NCI-H1436 (cell line): ENCODE results near the gene MADD.
"Not testable (repeated sequence)": the region's sequence is repeated elsewhere in the genome, so short reads cannot be mapped to it uniquely, and the experiment has no call there.

Source experiments
- DNase-seq: peaks from one replicate; lab custom pipeline; 2025; lab: John Stamatoyannopoulos, UW

Gene MADD

DNA sequence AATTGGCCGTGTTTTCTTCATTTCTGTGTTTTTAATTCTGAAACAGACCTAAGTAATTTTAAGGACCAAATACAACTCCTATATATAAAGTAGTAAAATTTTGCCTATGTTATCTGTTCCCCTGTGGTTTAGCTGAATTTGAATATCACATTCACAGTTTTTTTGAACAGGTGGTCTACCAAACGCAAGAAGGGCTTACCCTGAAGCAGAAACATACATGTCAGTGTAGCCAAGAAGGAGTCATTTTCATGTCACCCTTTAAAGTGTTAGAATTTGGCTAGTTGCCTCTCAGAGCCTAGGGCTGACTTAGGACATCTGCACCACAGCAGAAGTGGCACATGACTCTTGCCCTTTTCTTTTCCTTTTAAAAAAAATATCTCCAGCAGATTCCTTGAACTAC, 48.2 kb downstream of the MADD start:
- no peak for DNase-seq

DNA sequence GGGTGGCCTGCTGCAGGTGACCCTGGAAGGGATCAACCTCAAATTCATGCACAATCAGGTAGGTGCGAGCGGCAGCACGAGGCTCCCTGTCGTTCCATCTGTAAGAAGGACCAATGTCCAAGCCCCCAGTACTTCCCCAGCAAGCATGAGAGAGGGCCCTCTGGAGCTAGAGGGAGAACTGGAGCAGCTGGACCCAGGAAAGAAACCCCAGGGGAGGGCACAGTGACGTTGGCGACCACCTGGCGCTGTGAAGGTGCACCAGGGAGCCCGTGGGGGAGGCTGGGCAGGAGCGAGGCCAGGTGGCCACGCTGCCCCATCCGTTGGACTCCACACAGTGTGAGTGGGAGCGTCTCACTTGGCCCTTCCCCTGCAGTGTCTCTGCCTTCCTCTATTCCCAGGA, 54.6 kb downstream of the MADD start:
- no peak for DNase-seq

DNA sequence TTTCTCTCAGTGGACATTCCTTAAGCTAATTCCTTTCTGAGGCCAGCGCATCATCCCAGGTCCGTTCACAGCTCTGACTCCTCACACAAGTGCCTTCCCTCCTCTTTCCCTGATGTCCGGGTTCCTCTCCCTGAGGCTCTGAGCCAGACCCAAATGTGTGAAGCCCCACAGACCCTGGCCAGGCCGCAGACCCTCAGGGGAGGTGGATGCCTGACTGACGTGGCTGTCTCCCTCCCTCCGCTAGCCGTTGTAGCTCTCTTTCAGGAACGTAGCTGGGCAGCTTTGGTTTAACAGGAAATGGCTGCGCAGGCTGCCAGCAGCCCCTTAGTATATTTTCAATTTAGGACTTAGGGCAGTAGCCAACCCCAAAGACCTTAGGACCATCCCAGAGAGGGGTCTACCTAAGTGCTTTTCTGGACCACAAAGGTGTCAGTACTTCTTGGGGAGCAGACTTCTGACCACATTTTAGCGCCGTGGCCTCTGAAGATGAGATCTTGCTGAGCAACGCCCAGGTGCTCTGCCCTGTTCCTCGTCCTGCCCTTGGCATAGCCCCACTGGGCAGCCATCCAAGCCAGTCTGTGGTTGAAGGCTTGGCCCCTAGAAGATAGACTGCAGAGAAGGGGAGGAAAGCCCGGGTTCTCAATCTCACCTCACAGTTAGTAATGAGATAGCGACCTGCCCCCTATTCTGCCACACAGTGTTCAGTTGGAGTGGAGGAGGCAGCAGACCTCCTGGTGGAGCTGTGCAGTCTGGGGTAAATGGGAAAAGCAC, 55.5 kb downstream of the MADD start:
- no peak for DNase-seq

DNA sequence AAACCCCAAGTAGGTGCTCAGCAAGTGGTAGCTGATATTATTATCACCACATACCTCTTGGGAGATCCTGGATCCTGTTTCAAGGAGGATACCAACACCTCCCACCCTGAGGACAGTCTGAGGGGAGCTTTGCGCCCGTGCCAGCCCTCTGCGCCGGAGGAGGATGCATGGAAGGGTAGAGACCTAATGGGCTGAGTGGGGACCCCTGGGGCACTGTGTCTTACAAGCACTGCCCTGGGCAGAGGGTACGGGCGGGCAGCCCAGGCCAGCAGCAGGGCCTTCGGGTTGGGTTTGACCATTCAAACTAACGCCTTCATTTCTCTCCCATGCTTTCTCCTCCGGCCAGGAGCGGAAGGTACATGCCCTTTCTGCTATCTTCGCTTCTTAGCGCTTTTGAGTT, 56.3 kb downstream of the MADD start:
- no peak for DNase-seq

DNA sequence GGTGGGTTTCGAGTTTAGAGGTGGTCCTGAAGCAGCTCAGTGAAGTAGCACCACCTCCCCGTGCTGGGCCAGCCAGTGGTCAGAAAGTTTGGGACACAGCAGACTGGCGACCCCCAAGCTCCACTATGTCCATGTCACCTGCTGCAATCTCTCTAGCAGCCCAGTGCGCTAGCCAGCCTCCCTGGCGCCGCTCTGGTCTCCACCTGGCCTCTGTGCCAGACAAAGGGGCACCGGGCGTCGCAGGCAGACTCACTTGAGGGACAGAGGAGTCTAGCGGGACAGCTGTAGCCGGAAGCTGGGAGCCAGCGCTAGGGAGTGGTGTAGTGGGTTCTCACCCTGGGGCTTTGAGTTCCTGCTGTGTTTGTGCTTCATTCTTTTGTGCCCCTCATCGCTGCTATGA, 57.1 kb downstream of the MADD start:
- peak; percentile 7 for DNase-seq

DNA sequence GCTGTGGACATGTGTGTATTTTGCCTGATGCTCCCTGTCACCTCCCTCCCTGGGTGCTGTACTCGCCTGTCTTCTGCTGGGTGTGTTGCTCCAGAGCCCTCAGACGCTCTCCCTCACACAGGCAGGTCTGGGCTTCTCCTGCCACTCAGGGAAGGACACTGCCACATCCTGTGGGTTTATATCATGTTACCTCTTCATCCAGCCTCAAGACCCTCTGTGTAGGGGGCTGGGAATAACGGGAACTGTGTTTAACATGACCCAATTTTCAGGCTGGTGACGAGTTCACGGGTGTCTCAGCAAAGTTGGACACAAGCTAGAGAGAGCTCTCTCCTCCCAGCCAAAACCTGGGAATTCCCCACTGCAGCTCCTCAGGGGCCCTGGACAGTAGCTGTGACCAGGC, 58.0 kb downstream of the MADD start:
- DNase-seq: no peak

DNA sequence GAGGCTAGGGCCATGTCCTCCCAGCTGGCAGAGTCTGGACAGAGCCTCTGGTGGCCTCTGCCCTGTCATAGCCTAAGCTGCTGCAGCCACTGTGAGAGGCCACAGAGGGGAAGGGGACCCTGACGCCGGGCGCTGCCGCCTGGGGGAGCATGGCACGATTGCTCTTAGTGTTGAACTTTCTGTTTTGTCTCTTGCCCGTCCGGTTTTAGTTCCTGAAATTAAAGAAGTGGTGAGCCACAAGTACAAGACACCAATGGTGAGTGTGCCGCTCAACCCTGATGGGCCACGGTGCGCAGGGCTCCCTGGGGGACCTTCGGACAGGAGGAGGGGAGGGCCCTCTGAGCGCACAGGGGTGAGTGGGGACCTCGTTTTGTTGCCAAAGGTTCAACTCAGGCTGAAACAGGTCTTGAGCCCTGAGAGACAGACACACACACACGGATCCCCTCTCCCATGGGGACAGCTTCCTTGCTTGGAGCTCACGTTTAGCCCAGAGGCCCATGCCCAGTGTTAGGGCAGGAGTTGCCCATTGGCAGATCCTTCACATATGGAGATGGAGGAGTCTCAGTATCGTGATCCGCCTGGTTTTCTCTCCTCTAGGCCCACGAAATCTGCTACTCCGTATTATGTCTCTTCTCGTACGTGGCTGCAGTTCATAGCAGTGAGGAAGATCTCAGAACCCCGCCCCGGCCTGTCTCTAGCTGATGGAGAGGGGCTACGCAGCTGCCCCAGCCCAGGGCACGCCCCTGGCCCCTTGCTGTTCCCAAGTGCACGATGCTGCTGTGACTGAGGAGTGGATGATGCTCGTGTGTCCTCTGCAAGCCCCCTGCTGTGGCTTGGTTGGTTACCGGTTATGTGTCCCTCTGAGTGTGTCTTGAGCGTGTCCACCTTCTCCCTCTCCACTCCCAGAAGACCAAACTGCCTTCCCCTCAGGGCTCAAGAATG, 58.8 kb downstream of the MADD start:
- no peak for DNase-seq

DNA sequence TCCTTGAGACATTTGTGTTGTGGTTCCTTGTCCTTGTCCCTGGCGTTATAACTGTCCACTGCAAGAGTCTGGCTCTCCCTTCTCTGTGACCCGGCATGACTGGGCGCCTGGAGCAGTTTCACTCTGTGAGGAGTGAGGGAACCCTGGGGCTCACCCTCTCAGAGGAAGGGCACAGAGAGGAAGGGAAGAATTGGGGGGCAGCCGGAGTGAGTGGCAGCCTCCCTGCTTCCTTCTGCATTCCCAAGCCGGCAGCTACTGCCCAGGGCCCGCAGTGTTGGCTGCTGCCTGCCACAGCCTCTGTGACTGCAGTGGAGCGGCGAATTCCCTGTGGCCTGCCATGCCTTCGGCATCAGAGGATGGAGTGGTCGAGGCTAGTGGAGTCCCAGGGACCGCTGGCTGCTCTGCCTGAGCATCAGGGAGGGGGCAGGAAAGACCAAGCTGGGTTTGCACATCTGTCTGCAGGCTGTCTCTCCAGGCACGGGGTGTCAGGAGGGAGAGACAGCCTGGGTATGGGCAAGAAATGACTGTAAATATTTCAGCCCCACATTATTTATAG, 59.6 kb downstream of the MADD start:
- no peak for DNase-seq

DNA sequence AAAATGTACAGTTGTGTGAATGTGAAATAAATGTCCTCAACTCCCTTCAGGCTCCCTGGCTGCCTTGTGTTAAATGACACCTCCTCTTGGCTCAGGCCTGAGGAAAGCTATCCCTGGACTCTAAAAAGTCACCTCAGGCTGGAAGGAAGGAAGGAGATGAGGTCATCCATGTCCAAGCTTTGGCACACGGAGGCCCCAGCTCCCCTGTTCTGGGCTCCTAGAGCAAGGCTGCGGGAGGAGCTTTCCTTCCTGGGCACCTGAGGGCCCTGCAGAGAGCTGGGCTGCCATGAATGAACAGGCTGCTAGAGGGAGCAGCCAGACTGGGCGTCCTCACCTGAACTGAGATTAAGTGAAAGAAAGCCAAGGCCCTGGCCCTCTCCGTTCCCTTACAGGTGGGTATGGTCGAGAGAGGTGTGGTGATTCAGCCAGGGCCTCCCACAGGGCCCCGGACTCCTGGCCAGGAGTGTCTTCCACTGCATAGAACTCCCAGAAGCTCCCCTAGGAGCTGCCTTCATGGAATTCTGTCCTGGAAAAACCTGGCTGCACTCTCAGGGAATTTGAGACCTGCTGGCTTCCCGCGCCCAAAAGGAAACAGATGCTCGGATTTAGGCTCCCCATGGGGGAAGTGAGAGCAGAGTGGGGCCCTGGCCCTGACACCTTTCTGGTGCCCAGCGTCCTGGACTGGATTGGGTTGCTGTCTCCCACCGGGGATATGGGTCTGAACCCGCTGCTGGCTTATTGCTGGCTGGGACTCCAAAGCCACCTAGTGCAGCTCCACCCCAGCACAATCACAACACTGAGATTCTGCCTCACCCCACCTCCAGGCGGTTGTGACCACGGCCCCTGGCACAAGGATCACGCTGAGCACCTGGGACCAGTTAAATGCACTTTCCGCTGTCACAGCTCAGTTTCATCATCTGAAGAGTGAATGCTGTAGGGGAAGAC, 60.3 kb downstream of the MADD start:
- no peak for DNase-seq

DNA sequence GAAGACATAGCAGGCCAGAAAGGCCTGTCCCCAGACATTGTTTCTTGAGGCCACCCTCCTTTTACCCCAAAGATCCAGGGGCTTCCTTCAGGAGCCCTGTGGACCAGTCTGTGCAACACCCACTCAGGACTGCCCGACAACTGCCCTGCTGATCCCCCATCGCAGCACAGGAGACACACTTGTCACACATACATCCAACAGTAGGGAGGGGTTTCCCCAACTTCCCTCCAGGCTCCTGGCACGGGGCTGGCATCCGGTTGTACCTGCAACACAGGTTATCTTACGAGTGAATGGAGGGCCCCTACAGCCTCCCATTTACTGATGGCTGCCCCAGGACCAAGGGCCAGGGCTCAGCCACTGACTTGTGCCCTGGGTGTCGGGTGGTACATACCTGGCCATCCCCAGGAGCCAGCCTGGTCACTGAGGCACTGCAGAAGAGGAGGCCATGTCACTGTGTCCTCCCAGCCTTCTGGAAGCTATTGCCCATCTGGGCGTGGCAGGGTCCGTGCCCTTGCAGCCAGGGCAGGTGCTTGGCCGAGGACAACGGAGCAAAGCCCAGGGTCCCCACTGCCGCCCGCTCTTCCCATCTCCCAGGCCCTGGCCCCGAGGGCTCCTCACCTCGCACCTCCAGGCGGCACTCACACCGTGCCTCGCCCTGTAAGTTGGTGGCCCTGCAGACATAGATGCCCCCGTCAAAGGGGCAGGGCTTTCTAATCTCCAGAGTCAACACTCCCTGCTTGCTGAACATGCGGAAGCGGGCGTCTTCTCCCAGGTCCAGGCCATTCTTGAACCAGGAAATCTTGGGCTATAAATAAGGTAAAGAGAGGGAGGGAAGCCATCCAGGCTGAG, 61.7 kb downstream of the MADD start:
- no peak for DNase-seq

DNA sequence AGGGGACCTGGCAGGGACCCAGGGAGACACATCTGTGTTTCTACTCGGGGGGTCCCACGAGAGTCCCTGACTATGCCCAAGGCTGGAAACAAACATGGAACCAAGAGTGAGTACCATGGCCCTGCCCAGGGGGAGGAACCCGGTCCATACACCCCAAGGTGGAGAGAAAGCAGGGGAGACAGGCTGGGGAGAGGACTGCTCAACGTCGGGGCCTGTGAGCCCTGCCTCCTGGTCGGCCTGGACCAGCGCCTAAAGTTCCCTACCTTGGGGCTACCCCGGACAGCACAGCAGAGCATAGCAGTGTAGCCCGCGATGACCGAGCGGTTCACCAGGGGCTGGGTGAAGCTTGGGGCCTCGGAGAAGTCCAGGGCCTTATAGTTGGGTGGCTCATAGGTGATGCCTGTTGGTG, 62.4 kb downstream of the MADD start:
- no peak for DNase-seq

DNA sequence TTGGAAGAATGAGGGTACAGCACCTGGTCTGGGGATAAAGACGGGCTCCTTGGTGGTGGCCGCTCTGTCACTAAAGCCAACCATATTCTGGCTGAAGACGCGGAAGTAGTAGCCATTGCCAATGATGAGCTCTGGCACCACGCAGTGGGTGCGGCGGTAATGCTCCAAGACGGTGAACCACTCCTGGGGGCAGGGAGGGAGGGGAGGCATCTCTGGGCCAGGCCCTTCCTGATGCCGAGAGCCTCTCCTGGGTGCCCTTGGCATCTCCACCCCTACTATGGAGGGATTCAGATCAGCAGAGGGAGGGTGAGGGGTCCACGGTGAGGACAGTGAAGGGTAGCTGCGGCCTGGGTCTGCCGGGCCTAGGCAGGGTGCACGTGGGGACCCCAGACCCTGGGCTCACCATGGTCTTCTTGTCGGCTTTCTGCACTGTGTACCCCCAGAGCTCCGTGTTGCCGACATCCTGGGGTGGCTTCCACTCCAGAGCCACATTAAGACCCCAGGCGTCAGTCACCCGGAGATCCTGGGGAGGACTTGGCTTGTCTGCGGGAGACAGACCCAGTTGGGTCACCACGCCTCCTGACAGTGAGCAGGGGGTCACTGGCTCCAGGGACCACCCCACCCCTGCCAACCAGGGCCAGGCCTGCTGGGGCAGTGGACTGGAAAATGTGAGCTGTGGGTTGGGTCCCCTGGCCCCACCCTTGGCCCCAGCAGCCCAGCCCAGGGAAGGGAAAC, 63.0 kb downstream of the MADD start:
- no peak for DNase-seq

DNA sequence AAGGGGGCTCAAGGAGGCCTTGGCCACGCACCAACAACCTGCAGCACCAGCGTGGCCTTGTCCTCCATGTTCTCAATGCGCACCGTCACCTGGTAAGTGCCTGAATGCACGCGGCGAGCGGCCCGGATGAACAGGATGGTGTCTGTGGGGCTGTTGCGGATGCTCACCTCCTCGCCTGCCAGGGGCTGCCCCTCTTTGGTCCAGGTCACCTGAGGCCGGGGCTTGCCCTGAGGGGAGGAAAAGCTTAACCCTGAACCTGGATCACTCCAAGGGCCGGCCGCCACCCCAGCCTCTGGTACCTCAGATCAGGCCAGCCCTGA, 63.6 kb downstream of the MADD start:
- DNase-seq: no peak

DNA sequence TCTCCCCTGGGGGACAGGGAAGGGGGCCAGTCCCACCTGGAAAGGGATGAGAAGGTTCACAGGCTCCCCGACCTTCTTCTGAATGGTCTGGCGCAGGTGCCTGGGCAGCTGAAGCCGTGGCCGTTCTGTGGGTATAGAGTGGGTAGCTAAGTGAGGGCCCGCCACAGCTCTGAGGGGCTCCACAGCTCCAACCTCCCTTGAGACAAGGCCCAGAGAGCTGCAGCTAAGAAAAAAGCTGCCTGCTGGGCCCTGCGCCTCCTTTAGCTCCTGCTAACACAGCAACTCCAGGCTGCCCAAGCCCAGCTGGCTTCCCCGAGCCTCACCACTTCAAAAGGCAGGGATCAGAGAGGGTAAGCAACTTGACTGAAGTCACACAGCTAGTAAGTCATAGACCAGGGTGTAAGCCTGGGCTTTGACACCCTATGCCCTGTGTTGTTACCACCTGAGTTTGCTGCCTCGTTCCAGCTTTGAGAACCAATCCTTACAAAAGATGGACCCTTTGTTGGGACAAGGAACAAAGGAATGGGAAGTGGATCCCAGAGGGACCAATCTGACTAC, 64.0 kb downstream of the MADD start:
- DNase-seq: no peak

DNA sequence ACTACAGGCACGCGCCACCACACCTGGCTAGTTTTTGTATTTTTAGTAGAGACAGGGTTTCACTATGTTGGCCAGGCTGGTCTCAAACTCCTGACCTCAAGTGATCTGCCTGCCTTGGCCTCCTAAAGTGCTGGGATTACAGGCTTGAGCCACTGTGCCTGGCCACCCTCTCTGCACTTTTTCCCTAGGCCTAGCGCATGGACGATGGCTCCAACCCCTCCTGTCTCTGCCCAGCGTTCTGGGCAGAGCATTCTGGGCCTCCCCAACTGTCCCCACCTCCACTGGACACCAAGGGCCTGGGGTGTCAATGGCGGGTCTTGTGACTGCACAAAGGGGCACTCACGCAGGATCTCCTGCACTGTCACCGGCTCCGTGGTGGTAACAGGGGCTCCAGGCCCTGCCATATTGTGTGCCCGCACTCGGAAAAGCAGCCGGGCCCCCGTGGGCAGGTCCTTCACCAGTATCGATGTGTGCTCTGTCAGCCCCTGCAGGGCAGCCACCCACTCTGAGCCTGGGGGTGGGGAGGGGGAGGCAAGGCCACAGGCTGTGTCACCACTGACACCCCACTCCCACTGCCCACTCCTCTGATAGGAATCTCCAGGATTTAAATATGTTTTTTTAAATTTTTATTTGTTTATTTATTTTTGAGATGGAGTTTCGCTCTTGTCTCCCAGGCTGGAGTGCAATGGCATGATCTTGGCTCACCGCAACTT, 64.9 kb downstream of the MADD start:
- not testable (repeated sequence) for DNase-seq

DNA sequence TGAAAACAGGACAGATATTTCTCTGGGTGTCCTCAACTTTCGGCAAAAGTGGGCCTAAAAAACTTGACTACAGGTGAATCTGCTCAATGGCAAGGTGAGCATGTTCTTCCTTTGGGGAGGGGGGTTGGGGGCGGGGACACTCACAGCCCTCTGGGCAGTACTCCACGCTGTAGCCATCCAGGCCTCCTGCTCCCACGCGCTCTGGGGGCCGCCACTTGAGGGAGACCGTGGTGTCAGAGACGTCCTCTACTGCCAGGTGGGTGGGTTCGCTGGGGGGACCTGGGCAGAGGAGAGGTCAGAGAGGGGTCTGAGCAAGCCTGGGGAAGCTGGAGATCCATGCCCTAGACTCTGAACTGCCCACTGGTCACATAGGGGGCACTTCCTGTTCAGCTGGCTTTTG, 65.8 kb downstream of the MADD start:
- DNase-seq: no peak

DNA sequence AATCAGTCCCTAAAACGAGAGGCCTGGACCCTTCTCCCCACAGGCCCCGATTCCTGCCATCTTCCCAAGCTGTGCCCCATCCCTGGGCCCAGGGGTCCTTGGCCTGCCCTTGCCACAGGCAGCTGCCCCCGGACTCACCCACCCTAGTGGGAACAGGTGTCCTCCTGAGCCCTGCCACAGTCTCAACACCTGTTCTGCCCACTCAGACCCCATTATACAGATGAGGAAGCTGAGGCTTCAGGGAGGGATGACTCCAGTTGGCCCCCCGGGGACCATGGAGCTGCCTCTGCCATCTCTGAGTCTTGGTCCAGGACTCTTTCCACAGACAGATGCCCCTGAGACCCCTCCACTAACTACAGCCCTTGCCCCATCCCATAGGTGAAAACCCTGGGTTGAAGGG, 66.7 kb downstream of the MADD start:
- no peak for DNase-seq

DNA sequence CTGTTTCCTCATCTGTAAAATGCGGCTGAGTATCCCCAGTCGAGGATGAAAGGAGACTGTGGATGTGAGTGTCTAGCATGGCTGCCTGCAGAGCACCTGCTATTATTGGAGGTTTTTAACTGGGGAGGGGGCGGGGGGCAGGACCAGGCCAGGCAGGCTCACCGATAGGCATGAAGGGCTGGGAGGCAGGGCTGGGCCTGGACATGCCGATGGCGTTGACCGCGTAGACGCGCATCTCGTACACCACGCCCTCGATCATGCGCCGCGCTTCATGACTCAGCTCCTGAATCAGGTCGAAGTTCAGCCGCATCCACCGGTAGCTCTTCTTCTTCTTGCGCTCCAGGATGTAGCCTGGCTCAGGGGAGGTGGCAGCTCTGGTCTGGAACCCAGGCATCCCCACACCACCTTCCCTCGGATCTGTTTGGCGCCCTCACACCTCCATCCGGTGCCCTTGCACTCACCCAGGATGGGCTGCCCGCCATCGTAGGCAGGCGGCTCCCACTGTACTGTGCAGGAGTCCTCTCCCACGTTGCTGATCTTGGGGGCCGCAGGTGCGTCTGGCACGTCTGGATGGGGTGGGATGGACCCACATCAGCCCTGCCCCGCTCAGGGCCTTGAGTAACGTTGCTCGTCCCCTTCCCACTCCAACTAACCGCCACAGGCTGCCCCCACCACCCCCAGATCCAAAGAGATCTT, 67.4 kb downstream of the MADD start:
- DNase-seq: no peak
